ENCODE data around the gene DPF3. TPM values are rescaled to one million over a fixed set of nuclear protein-coding genes. Genes with fewer than 3 reads are reported as not detected.
A peak's percentile ranks its signal among the peaks of the same experiment; 100 is the strongest.

DPF3 gene
- total and polyA plus RNA-seq, 2 of the 13 experiments (the other 11 are each of a cell fraction or from before 2014, with no cell fraction given) = 0.09 to 0.60 TPM

GRCh38 chr14:72812292-72812851, 81.5 kb downstream of the DPF3 start (continued):
- no peak for TF ChIP-seq ZBTB34 (CRISPR knock-in tag; IDR thresholded peaks at IDR 0.05)
- TF ChIP-seq CTCF (CRISPR knock-in tag; IDR thresholded peaks at IDR 0.05) = peak; percentile 25
- no peak for TF ChIP-seq WIZ (CRISPR knock-in tag; IDR thresholded peaks at IDR 0.05)
- no peak for TF ChIP-seq EED (CRISPR knock-in tag; IDR thresholded peaks at IDR 0.05)
- no peak for TF ChIP-seq ZNF788 (CRISPR knock-in tag; IDR thresholded peaks at IDR 0.05; ENCODE audit: borderline replicate concordance)
- TF ChIP-seq PHF5A (CRISPR knock-in tag; IDR thresholded peaks at IDR 0.05; ENCODE audit: low read depth, unreplicated experiment) = no peak
- no peak for TF ChIP-seq ZSCAN5A (CRISPR knock-in tag; IDR thresholded peaks at IDR 0.05; ENCODE audit: borderline replicate concordance)
- no peak for TF ChIP-seq HOXA3 (CRISPR knock-in tag; IDR thresholded peaks at IDR 0.05)
- TF ChIP-seq ZNF615 (CRISPR knock-in tag; IDR thresholded peaks at IDR 0.05; ENCODE audit: borderline replicate concordance) = no peak
- TF ChIP-seq HDAC6 (IDR thresholded peaks at IDR 0.05; ENCODE audit: low read depth, low read length) = no peak
- TF ChIP-seq KDM1A (CRISPR knock-in tag; IDR thresholded peaks at IDR 0.05) = no peak
- no peak for TF ChIP-seq HMGXB4 (CRISPR knock-in tag; IDR thresholded peaks at IDR 0.05; ENCODE audit: borderline replicate concordance in 1 of 2, low read depth in 1 of 2)
- no peak for TF ChIP-seq PAF1 (CRISPR knock-in tag; IDR thresholded peaks at IDR 0.05)
- no peak for TF ChIP-seq ARID5B (CRISPR knock-in tag; IDR thresholded peaks at IDR 0.05)
- TF ChIP-seq BCL3 (CRISPR knock-in tag; IDR thresholded peaks at IDR 0.05) = no peak
- peak; percentile 93 for TF ChIP-seq CREB1 (IDR thresholded peaks at IDR 0.05)
- no peak for TF ChIP-seq CREB1 (CRISPR knock-in tag; IDR thresholded peaks at IDR 0.05)
